Smooth muscle cell (in vitro differentiated cells): ENCODE data around the gene ABI1. TPM values are rescaled to one million over a fixed set of nuclear protein-coding genes. Genes with fewer than 3 reads are reported as not detected.

ENCODE experiments used
- DNase-seq: peaks from one replicate; lab custom pipeline; 2025; ENCODE audit not compliant: unreplicated experiment; lab: John Stamatoyannopoulos, UW
- H2AFZ ChIP-seq: fragments of 200-600 bp; sonication (generic); 2 replicates; pipeline ENCODE4 v1.6.0; 2016; ENCODE audit warnings: antibody characterized with exemption, low read depth, mild to moderate bottlenecking
- H3F3A ChIP-seq: fragments of 200-600 bp; sonication (generic); 2 replicates; pipeline ENCODE4 v1.6.0; 2017; ENCODE audit warnings: antibody characterized with exemption, low read depth
- H3K27ac ChIP-seq: fragments of 200-600 bp; sonication (generic); 2 replicates; pipeline ENCODE4 v1.5.1; 2016; ENCODE audit warnings: low read depth, mild to moderate bottlenecking
- H3K27me3 ChIP-seq: fragments of 200-600 bp; sonication (generic); 2 replicates; pipeline ENCODE4 v1.6.1; 2016; ENCODE audit warnings: low read depth, mild to moderate bottlenecking
- H3K36me3 ChIP-seq: fragments of 200-600 bp; sonication (generic); 2 replicates; pipeline ENCODE4 v1.5.1; 2016; ENCODE audit warnings: low read depth
- H3K4me1 ChIP-seq: fragments of 200-600 bp; sonication (generic); 2 replicates; pipeline ENCODE4 v1.5.1; 2016; ENCODE audit warnings: low read depth
- H3K4me2 ChIP-seq: fragments of 200-600 bp; sonication (generic); 2 replicates; pipeline ENCODE4 v1.6.0; 2016; ENCODE audit warnings: mild to moderate bottlenecking
- H3K4me3 ChIP-seq: fragments of 200-600 bp; sonication (generic); 2 replicates; pipeline ENCODE4 v1.5.1; 2016; ENCODE audit warnings: mild to moderate bottlenecking
- H3K79me2 ChIP-seq: fragments of 200-600 bp; sonication (generic); 2 replicates; pipeline ENCODE4 v1.6.0; 2016; ENCODE audit warnings: low read depth, mild to moderate bottlenecking
- H3K9ac ChIP-seq: fragments of 200-600 bp; sonication (generic); 2 replicates; pipeline ENCODE4 v1.6.0; 2016; ENCODE audit warnings: low read depth
- H3K9me3 ChIP-seq: fragments of 200-600 bp; sonication (generic); replicated peaks from 2 replicates; pipeline ENCODE4 v1.5.1; 2016; ENCODE audit warnings: low read depth
- H4K20me1 ChIP-seq: fragments of 200-600 bp; sonication (generic); 2 replicates; pipeline ENCODE4 v1.6.0; 2016; ENCODE audit warnings: low read depth
- CTCF ChIP-seq: fragments of 200-600 bp; sonication (generic); IDR thresholded peaks from 2 replicates; pipeline ENCODE4 v1.5.1; 2017; ENCODE audit warnings: borderline replicate concordance, mild to moderate bottlenecking, antibody characterized with exemption; ENCODE audit not compliant: insufficient read depth, poor library complexity, severe bottlenecking
- WGBS: methylation state at CpG from one replicate; pipeline ENCODE4 v1.1.7; 2016; ENCODE audit warnings: low lambda C conversion rate; 5-methylcytosine and 5-hydroxymethylcytosine counted together
- polyA plus RNA-seq: library from polyadenylated mRNA; unstranded; fragments of >200 nt; fragmentation: Nextera tagmentation; extraction: Ambion mirVana; gene quantifications from 2 replicates; pipeline ENCODE4 v1.2.1, GENCODE V29; 2016
- total RNA-seq: library from RNA; depleted of rRNA; stranded (reverse); fragments of >200 nt; gene quantifications from 2 replicates; pipeline ENCODE4 v1.2.3, GENCODE V29; 2014

Gene ABI1
- total and polyA plus RNA-seq, 2 experiments from 2014 or later, result 40.3 to 51.4 TPM

DNA sequence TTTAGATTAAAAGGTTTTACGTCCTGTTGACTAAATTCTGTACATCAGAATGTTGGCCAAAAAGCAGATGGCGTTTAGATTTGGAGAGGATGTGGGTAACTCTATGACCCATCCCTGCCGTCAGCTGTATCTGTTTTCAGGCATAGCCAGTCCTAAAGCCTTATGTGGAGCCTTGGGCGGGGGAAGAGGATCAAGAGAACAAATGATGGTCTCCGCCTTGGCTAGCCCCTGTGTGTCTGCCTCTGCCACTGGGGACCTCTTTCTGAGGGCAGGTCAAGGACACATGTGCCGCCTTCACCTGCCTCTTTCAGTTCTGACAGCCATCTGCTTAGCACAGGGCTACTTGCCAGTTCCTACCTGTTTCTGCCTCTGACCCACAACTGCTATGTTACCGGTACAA, 139.2 kb downstream of the ABI1 start:
- Histone ChIP-seq H3K27me3 (no peaks in the 10 kb centered on the region), H3K9me3 (no peaks in the 10 kb centered on the region), H3F3A (no peaks in the 10 kb centered on the region), H3K4me2 (no peak overlapping the region), H4K20me1 (no peaks in the 10 kb centered on the region), H3K36me3 (no peaks in the 10 kb centered on the region), H2AFZ (no peak overlapping the region), H3K4me3 (no peak overlapping the region), H3K9ac (no peak overlapping the region), H3K79me2 (no peaks in the 10 kb centered on the region), H3K4me1 (no peaks in the 10 kb centered on the region), H3K27ac (no peak overlapping the region)
- no peak for TF ChIP-seq CTCF
- DNase-seq, result no peak
- 90% methylated on average over 7 of the region's 7 CpGs for WGBS

GRCh38 chr10:26717476-26717875, 143.3 kb downstream of the ABI1 start:
- Histone ChIP-seq H3K4me2 (no peak overlapping the region), H3K27me3 (no peaks in the 10 kb centered on the region), H3K4me3 (no peak overlapping the region), H4K20me1 (no peaks in the 10 kb centered on the region), H3K79me2 (no peaks in the 10 kb centered on the region), H3F3A (no peaks in the 10 kb centered on the region), H3K36me3 (peaks cover 4% of the 10 kb centered on the region), H3K4me1 (no peaks in the 10 kb centered on the region), H3K27ac (no peak overlapping the region), H2AFZ (no peak overlapping the region), H3K9me3 (no peaks in the 10 kb centered on the region), H3K9ac (no peak overlapping the region)
- WGBS, result 99% methylated on average over 7 of the region's 7 CpGs
- no peak for TF ChIP-seq CTCF
- DNase-seq, result no peak

DNA sequence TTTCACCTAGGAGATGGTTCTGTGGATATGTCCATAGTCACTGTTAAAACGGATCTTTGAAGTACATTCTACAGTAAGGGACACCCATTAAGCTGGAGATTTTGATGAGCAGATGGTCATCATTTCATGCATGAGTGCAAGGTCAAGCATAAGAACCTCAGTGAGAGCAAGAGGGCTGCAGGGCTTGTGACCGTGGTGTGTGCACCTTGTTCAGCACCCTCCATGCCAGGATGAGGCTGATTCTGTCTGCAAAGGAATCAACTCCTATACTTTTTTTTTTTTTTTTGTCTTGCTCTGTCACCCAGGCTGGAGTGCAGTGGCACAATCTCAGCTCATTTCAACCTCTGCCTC, 145.6 kb downstream of the ABI1 start:
- Histone ChIP-seq H3K9ac (no peak overlapping the region), H3K9me3 (no peaks in the 10 kb centered on the region), H3K4me1 (no peaks in the 10 kb centered on the region), H3K4me3 (no peak overlapping the region), H2AFZ (no peak overlapping the region), H3K79me2 (no peaks in the 10 kb centered on the region), H3F3A (no peaks in the 10 kb centered on the region), H4K20me1 (no peaks in the 10 kb centered on the region), H3K27ac (no peak overlapping the region), H3K4me2 (no peak overlapping the region), H3K36me3 (peaks cover 4% of the 10 kb centered on the region), H3K27me3 (no peaks in the 10 kb centered on the region)
- 100% methylated on average over 2 of the region's 2 CpGs for WGBS
- DNase-seq, result no peak
- no peak for TF ChIP-seq CTCF

DNA sequence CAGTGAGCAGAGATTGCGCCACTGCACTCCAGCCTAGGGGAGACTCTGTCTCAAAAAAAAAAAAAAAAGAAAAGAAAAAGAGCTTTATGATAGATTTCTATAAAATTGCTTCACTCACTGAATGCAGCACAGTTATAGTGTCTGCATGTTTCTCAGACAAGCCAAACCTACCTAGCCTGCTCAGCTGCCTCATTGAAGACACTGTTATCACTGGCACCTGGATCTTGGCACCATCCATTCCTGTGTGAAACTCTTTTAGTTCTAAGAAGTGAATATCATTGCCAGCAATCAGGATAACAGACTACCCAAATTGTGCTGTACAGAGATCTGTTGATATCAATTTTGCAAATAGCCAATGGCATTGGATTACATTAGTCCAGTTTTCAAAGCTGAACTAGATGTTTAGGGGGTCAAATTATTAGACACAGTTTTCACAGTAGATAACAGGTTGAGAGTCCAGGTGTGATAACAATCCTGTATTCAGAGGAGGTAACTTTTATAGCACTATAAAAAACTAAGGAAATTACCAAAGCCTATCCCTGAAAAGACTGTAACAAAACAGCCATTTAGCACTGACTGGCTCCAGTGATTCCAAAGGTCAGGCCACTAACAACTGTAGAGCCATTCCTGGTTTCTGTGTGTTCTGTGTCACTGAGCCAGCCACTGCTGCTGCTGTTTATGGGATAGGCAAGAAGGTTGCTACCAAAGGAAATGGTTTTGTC, 146.2 kb downstream of the ABI1 start:
- H4K20me1 ChIP-seq, result no peaks in the 10 kb centered on the region
- H3K27ac ChIP-seq, result no peak overlapping the region
- TF ChIP-seq CTCF, result no peak

More for the DNA sequence above, 146.2 kb downstream of the ABI1 start:
- no peak overlapping the region for H3K4me3 ChIP-seq
- H3K9ac ChIP-seq, result no peak overlapping the region
- peaks cover 4% of the 10 kb centered on the region for H3K36me3 ChIP-seq
- no peak for DNase-seq
- no peaks in the 10 kb centered on the region for H3K79me2 ChIP-seq
- no peak overlapping the region for H3K4me2 ChIP-seq
- no peaks in the 10 kb centered on the region for H3K9me3 ChIP-seq
- 100% methylated on average over 1 of the region's 1 CpG for WGBS
- no peaks in the 10 kb centered on the region for H3F3A ChIP-seq
- no peaks in the 10 kb centered on the region for H3K4me1 ChIP-seq
- H3K27me3 ChIP-seq, result no peaks in the 10 kb centered on the region
- H2AFZ ChIP-seq, result no peak overlapping the region
